Chondrocyte (in vitro differentiated cells): ENCODE results near the gene MYO1D. TPM values are rescaled to one million over a fixed set of nuclear protein-coding genes. Genes with fewer than 3 reads are reported as not detected.

Experiments
- DNase-seq: peaks from one replicate; pipeline ENCODE4 v3.0.0; 2021; ENCODE audit warnings: mixed read lengths, low spot score
- H3K27ac Mint-ChIP-seq: one replicate; pipeline ENCODE4 v1.8.0; 2021; ENCODE audit warnings: mild to moderate bottlenecking, moderate library complexity, mixed read lengths; ENCODE audit not compliant: unreplicated experiment
- H3K27me3 Mint-ChIP-seq: 2 replicates; pipeline ENCODE4 v1.8.0; 2021; ENCODE audit warnings: low read depth, mixed read lengths
- H3K36me3 Mint-ChIP-seq: 2 replicates; pipeline ENCODE4 v1.8.0; 2021; ENCODE audit warnings: low read depth, mixed read lengths
- H3K4me1 Mint-ChIP-seq: 2 replicates; pipeline ENCODE4 v1.8.0; 2021; ENCODE audit warnings: low read depth, mild to moderate bottlenecking, mixed read lengths
- H3K4me3 Mint-ChIP-seq: one replicate; pipeline ENCODE4 v1.8.0; 2021; ENCODE audit warnings: mild to moderate bottlenecking, moderate library complexity, mixed read lengths; ENCODE audit not compliant: unreplicated experiment
- H3K9me3 Mint-ChIP-seq: 2 replicates; pipeline ENCODE4 v1.8.0; 2021; ENCODE audit warnings: low read depth, mixed read lengths
- CTCF ChIP-seq: fragments of 200-600 bp; sonication (generic); IDR thresholded peaks from 2 replicates; pipeline ENCODE4 v1.5.0; 2021; ENCODE audit warnings: antibody characterized with exemption, mild to moderate bottlenecking, moderate library complexity
- total RNA-seq: library from RNA; stranded (reverse); gene quantifications from 3 replicates; pipeline ENCODE4 v1.2.1, GENCODE V29; 2021

The MYO1D gene
- total RNA-seq, 1 donor from 2014 or later = 107 TPM

DNA sequence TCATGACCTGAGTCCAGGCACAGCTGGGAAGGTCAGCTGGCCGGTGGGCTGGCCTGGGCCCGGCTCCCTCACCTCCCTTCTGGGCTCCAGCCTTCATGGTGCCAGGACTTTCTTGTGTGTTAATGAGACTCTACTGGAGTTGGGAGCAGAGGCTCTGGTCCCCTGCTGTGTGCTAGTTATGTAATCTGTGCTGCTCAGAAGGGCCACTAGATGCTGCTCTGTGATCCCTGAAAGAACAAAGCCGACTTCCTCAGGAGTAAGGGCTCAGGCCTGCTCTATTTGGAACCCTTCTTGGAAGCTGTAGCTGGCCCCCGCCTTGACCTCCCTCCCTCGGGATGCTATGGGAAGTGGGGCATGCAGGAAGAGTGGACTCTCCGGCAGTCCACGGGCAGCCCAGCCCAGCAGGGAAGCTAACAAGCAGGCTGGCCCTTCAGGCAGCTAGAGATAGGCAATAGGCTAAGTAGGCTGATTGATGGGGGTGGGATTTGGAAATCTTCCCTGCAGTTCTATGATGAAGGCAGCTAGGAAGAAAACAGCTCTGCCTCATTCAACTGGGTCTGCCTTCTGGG is 393.4 kb downstream of the MYO1D start:
- peak overlapping the region; percentile 47 for H3K27ac Mint-ChIP-seq
- no peaks in the 10 kb centered on the region for H3K9me3 Mint-ChIP-seq
- H3K27me3 Mint-ChIP-seq = no peaks in the 10 kb centered on the region
- peak; percentile 81 for TF ChIP-seq CTCF
- no peak overlapping the region for H3K4me3 Mint-ChIP-seq
- H3K36me3 Mint-ChIP-seq = peaks cover 19% of the 10 kb centered on the region
- peaks cover 24% of the 10 kb centered on the region for H3K4me1 Mint-ChIP-seq
- DNase-seq = peak; percentile 71

- no peak for DNase-seq
- Mint-ChIP-seq H3K27me3 (no peaks in the 10 kb centered on the region), H3K4me1 (peaks cover 19% of the 10 kb centered on the region), H3K9me3 (no peaks in the 10 kb centered on the region), H3K27ac (peak overlapping the region; percentile 18), H3K4me3 (no peak overlapping the region), H3K36me3 (peaks cover 26% of the 10 kb centered on the region)
- TF ChIP-seq CTCF = no peak
Observed at GRCh38 chr17:32482568-32483320, 394.2 kb downstream of the MYO1D start.

GRCh38 chr17:32481193-32481592 is 395.7 kb downstream of the MYO1D start:
- DNase-seq = peak; percentile 48
- no peak overlapping the region for H3K27ac Mint-ChIP-seq
- TF ChIP-seq CTCF = no peak
- peaks cover 38% of the 10 kb centered on the region for H3K36me3 Mint-ChIP-seq
- H3K4me1 Mint-ChIP-seq = peaks cover 15% of the 10 kb centered on the region
- no peaks in the 10 kb centered on the region for H3K9me3 Mint-ChIP-seq
- H3K27me3 Mint-ChIP-seq = no peaks in the 10 kb centered on the region
- no peak overlapping the region for H3K4me3 Mint-ChIP-seq

DNA sequence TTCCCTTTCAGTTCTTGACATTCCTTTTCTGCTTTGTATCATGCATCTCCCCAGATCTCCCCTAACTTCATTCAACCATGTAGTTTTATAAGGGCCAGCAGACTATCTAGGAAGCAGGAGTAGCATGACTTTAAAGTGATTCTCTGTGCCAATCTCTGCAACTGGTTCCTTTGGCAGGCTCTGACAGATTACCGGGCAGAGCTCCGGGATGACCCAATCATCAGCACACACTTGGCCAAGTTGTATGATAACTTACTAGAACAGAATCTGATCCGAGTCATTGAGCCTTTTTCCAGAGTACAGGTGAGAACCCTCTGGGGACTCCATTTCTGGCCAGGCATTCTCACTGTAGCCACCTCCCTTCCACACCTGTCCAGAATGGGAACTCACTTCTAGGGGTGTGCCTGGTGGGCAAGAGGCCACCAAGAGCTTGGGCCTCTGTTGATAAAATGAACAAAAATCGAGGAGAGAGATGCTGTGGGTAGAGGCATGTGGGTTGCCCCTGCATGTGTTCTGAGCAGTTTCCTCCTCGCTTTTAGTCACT is 397.8 kb downstream of the MYO1D start:
- DNase-seq = no peak
- Mint-ChIP-seq H3K4me1 (peaks cover 9% of the 10 kb centered on the region), H3K4me3 (no peak overlapping the region), H3K36me3 (peaks cover 51% of the 10 kb centered on the region), H3K27ac (no peak overlapping the region), H3K9me3 (no peaks in the 10 kb centered on the region), H3K27me3 (no peaks in the 10 kb centered on the region)
- no peak for TF ChIP-seq CTCF

- H3K9me3 Mint-ChIP-seq = no peaks in the 10 kb centered on the region
- no peak overlapping the region for H3K4me3 Mint-ChIP-seq
- H3K4me1 Mint-ChIP-seq = no peaks in the 10 kb centered on the region
- DNase-seq = no peak
- H3K36me3 Mint-ChIP-seq = peaks cover 56% of the 10 kb centered on the region
- H3K27ac Mint-ChIP-seq = no peak overlapping the region
- no peak for TF ChIP-seq CTCF
- H3K27me3 Mint-ChIP-seq = no peaks in the 10 kb centered on the region
Observed at GRCh38 chr17:32477220-32477619, 399.7 kb downstream of the MYO1D start.
